ENCODE measurements around the gene TJAP1. TPM values are rescaled to one million over a fixed set of nuclear protein-coding genes. Genes with fewer than 3 reads are reported as not detected.

The TJAP1 gene
- polyA plus RNA-seq, 2 of the 4 experiments (the other 2 are of a cell fraction): 13.1 to 15.7 TPM

DNA sequence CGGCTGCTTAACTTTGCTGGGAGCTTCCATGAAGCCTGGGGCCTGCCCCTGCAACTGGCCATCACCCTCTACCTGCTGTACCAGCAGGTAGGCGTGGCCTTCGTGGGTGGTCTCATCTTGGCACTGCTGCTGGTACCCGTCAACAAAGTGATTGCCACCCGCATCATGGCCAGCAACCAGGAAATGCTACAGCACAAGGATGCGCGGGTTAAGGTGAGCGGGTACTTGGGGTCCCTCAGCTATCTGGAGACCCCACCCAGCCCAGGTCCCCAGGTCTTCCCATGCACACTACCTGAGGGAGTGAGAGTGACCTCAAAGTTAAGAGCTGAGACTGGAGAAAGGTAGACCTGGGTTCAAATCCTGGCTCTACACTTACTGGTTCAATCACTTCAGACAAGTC lies 44.2 kb upstream of the TJAP1 start:
- H3K4me2 ChIP-seq: no peak overlapping the region
- ChIA-PET CTCF (interaction anchor here (0.5 to 1.1 kb wide), 2 partner anchors 19 to 177 kb away, joined by 3 read pairs; no protein-coding TSS in a partner anchor), POLR2A (no interaction called here)
- FAIRE-seq: no peak
- H3K27ac ChIP-seq: no peak overlapping the region
- no peak for TF ChIP-seq HDAC2 (IDR thresholded peaks at IDR 0.05)
- no peak for TF ChIP-seq CHD4 (IDR thresholded peaks at IDR 0.05; ENCODE audit: borderline replicate concordance)
- TF ChIP-seq, protein P1, sequence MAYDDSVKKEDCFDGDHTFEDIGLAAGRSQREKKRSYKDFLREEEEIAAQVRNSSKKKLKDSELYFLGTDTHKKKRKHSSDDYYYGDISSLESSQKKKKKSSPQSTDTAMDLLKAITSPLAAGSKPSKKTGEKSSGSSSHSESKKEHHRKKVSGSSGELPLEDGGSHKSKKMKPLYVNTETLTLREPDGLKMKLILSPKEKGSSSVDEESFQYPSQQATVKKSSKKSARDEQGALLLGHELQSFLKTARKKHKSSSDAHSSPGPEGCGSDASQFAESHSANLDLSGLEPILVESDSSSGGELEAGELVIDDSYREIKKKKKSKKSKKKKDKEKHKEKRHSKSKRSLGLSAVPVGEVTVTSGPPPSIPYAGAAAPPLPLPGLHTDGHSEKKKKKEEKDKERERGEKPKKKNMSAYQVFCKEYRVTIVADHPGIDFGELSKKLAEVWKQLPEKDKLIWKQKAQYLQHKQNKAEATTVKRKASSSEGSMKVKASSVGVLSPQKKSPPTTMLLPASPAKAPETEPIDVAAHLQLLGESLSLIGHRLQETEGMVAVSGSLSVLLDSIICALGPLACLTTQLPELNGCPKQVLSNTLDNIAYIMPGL (CRISPR knock-in tag; IDR thresholded peaks at IDR 0.05; ENCODE audit: borderline replicate concordance): no peak
- TF ChIP-seq, protein P2, sequence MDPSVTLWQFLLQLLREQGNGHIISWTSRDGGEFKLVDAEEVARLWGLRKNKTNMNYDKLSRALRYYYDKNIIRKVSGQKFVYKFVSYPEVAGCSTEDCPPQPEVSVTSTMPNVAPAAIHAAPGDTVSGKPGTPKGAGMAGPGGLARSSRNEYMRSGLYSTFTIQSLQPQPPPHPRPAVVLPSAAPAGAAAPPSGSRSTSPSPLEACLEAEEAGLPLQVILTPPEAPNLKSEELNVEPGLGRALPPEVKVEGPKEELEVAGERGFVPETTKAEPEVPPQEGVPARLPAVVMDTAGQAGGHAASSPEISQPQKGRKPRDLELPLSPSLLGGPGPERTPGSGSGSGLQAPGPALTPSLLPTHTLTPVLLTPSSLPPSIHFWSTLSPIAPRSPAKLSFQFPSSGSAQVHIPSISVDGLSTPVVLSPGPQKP (IDR thresholded peaks at IDR 0.05; ENCODE audit: low read depth, low read length): no peak
- TF ChIP-seq RFX5 (IDR thresholded peaks at IDR 0.05): no peak
- TF ChIP-seq FOSL2 (IDR thresholded peaks at IDR 0.05): no peak
- no peak for TF ChIP-seq FOSL2 (CRISPR knock-in tag; IDR thresholded peaks at IDR 0.05)
- TF ChIP-seq, protein P3, sequence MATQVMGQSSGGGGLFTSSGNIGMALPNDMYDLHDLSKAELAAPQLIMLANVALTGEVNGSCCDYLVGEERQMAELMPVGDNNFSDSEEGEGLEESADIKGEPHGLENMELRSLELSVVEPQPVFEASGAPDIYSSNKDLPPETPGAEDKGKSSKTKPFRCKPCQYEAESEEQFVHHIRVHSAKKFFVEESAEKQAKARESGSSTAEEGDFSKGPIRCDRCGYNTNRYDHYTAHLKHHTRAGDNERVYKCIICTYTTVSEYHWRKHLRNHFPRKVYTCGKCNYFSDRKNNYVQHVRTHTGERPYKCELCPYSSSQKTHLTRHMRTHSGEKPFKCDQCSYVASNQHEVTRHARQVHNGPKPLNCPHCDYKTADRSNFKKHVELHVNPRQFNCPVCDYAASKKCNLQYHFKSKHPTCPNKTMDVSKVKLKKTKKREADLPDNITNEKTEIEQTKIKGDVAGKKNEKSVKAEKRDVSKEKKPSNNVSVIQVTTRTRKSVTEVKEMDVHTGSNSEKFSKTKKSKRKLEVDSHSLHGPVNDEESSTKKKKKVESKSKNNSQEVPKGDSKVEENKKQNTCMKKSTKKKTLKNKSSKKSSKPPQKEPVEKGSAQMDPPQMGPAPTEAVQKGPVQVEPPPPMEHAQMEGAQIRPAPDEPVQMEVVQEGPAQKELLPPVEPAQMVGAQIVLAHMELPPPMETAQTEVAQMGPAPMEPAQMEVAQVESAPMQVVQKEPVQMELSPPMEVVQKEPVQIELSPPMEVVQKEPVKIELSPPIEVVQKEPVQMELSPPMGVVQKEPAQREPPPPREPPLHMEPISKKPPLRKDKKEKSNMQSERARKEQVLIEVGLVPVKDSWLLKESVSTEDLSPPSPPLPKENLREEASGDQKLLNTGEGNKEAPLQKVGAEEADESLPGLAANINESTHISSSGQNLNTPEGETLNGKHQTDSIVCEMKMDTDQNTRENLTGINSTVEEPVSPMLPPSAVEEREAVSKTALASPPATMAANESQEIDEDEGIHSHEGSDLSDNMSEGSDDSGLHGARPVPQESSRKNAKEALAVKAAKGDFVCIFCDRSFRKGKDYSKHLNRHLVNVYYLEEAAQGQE (IDR thresholded peaks at IDR 0.05): no peak
- no peak for TF ChIP-seq EHMT2 (IDR thresholded peaks at IDR 0.05; ENCODE audit: low read depth)
- TF ChIP-seq, protein P4, sequence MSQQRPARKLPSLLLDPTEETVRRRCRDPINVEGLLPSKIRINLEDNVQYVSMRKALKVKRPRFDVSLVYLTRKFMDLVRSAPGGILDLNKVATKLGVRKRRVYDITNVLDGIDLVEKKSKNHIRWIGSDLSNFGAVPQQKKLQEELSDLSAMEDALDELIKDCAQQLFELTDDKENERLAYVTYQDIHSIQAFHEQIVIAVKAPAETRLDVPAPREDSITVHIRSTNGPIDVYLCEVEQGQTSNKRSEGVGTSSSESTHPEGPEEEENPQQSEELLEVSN (IDR thresholded peaks at IDR 0.05; ENCODE audit: borderline replicate concordance, low read depth): no peak
- TF ChIP-seq GATA3 (IDR thresholded peaks at IDR 0.05; ENCODE audit: borderline replicate concordance): no peak
- TF ChIP-seq, protein P5, sequence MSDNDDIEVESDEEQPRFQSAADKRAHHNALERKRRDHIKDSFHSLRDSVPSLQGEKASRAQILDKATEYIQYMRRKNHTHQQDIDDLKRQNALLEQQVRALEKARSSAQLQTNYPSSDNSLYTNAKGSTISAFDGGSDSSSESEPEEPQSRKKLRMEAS (IDR thresholded peaks at IDR 0.05): no peak
- TF ChIP-seq BHLHE40 (IDR thresholded peaks at IDR 0.05; ENCODE audit: low read depth, low read length): no peak
- TF ChIP-seq, protein P6, sequence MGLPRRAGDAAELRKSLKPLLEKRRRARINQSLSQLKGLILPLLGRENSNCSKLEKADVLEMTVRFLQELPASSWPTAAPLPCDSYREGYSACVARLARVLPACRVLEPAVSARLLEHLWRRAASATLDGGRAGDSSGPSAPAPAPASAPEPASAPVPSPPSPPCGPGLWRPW (IDR thresholded peaks at IDR 0.05): no peak
- TF ChIP-seq HOXA7 (CRISPR knock-in tag; IDR thresholded peaks at IDR 0.05): no peak
- TF ChIP-seq JUN (IDR thresholded peaks at IDR 0.05): no peak
- TF ChIP-seq, protein P7, sequence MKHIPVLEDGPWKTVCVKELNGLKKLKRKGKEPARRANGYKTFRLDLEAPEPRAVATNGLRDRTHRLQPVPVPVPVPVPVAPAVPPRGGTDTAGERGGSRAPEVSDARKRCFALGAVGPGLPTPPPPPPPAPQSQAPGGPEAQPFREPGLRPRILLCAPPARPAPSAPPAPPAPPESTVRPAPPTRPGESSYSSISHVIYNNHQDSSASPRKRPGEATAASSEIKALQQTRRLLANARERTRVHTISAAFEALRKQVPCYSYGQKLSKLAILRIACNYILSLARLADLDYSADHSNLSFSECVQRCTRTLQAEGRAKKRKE (CRISPR knock-in tag; IDR thresholded peaks at IDR 0.05; ENCODE audit: low read depth): no peak
- no CpG with 5 or more reads among the region's 8 CpGs for WGBS (ENCODE audit: missing lambda C conversion rate)
- H3K9me3 ChIP-seq: no peaks in the 10 kb centered on the region
- H3K4me3 ChIP-seq: no peak overlapping the region
- ATAC-seq: no peak
- H3K4me1 ChIP-seq: peaks cover 26% of the 10 kb centered on the region
- DNase-seq (ENCODE audit: low read depth in 1 of 2, low spot score in 1 of 2): no peak

Measured in A549 (cell line).